Upper lobe of right lung (tissue), 1 donor: ENCODE data around the gene ASCC1. TPM values are rescaled to one million over a fixed set of nuclear protein-coding genes. Genes with fewer than 3 reads are reported as not detected.
A peak's percentile ranks its signal among the peaks of the same experiment; 100 is the strongest.

Source experiments
- ATAC-seq: fragments of 200-7000 bp; cut with Tn5 transposase; one replicate; pipeline ENCODE4 v1.9.1; 2020; ENCODE audit warnings: mild to moderate bottlenecking, moderate library complexity
- DNase-seq: peaks from one replicate; pipeline ENCODE4 v3.0.0-alpha.2; 2020
- H3K27ac ChIP-seq: fragments of 200-600 bp; one replicate; pipeline ENCODE4 v1.8.0; 2022
- H3K27me3 ChIP-seq: fragments of 200-600 bp; one replicate; pipeline ENCODE4 v1.8.0; 2022; ENCODE audit warnings: mild to moderate bottlenecking
- H3K36me3 ChIP-seq: fragments of 200-600 bp; one replicate; pipeline ENCODE4 v1.8.0; 2022
- H3K4me1 ChIP-seq: fragments of 200-600 bp; one replicate; pipeline ENCODE4 v1.8.0; 2022
- H3K4me3 ChIP-seq: fragments of 200-600 bp; one replicate; pipeline ENCODE4 v1.8.0; 2022; ENCODE audit warnings: mild to moderate bottlenecking
- H3K9me3 ChIP-seq: fragments of 200-600 bp; one replicate; pipeline ENCODE4 v1.8.0; 2022
- CTCF ChIP-seq: fragments of 200-600 bp; IDR thresholded peaks from one replicate; pipeline ENCODE4 v1.8.0; 2022; ENCODE audit warnings: antibody characterized with exemption
- intact Hi-C: fragments of 100-400 bp; cut with DNase I; formaldehyde crosslinking; loops from one replicate; pipeline ENCODE4 v1.11.0; 2022
- total RNA-seq: library from RNA; stranded (reverse); fragmentation: NEBNext Ultra II Directional; extraction: Animal tissue kit (Norgen Biotek cat#: 25700); gene quantifications from one replicate; pipeline ENCODE4 v1.2.1, GENCODE V29; 2021
- donor health status: DM: no; HTN: yes; CAD: no; lungs with severe emphysema.

ASCC1 gene
- total RNA-seq, 1 donor from 2014 or later, result 27.4 TPM

GRCh38 chr10:72087969-72088888 lies 127.8 kb downstream of the ASCC1 start, which contains the start of gene SPOCK2:
TSS of gene SPOCK2 (minus strand) at chr10:72088551. CDS start at chr10:72088328, 223 bp downstream.
- H3K27me3 ChIP-seq, result peaks cover 24% of the 10 kb centered on the region
- H3K4me3 ChIP-seq, result peak within 1 kb of the TSS; percentile 60
- DNase-seq, result no peak
- no peaks in the 10 kb centered on the region for H3K9me3 ChIP-seq
- H3K27ac ChIP-seq, result peak within 1 kb of the TSS; percentile 83
- ATAC-seq, result peak; percentile 63
- intact Hi-C loops, result no loop called here
- no peak for TF ChIP-seq CTCF
- no peaks in the 10 kb centered on the region for H3K36me3 ChIP-seq
- H3K4me1 ChIP-seq, result peaks cover 14% of the 10 kb centered on the region

- intact Hi-C loops, result no loop called here
- Histone ChIP-seq H3K4me1 (peaks cover 14% of the 10 kb centered on the region), H3K36me3 (no peaks in the 10 kb centered on the region), H3K9me3 (no peaks in the 10 kb centered on the region), H3K4me3 (peak overlapping the region; percentile 60), H3K27ac (peak overlapping the region; percentile 83), H3K27me3 (peaks cover 24% of the 10 kb centered on the region)
- no peak for TF ChIP-seq CTCF
- ATAC-seq (peak; percentile 65), DNase-seq (no peak)
Observed at GRCh38 chr10:72087392-72087968, 128.6 kb downstream of the ASCC1 start.

- peak; percentile 34 for ATAC-seq
- Histone ChIP-seq H3K27ac (peak overlapping the region; percentile 83), H3K4me1 (peaks cover 14% of the 10 kb centered on the region), H3K4me3 (peak overlapping the region; percentile 60), H3K27me3 (peaks cover 24% of the 10 kb centered on the region), H3K36me3 (no peaks in the 10 kb centered on the region), H3K9me3 (no peaks in the 10 kb centered on the region)
- intact Hi-C loops, result no loop called here
- TF ChIP-seq CTCF, result no peak
- DNase-seq, result peak; percentile 80
Observed at GRCh38 chr10:72086466-72087391, 129.3 kb downstream of the ASCC1 start.

- intact Hi-C loops, result no loop called here
- no peak for TF ChIP-seq CTCF
- H3K4me3 ChIP-seq, result peak overlapping the region; percentile 60
- no peak for ATAC-seq
- peaks cover 24% of the 10 kb centered on the region for H3K27me3 ChIP-seq
- no peak overlapping the region for H3K27ac ChIP-seq
- no peaks in the 10 kb centered on the region for H3K9me3 ChIP-seq
- peaks cover 14% of the 10 kb centered on the region for H3K4me1 ChIP-seq
- H3K36me3 ChIP-seq, result no peaks in the 10 kb centered on the region
- no peak for DNase-seq
Observed at GRCh38 chr10:72085864-72086465, 130.1 kb downstream of the ASCC1 start.

- intact Hi-C loops, result no loop called here
- peaks cover 24% of the 10 kb centered on the region for H3K27me3 ChIP-seq
- DNase-seq, result no peak
- peaks cover 14% of the 10 kb centered on the region for H3K4me1 ChIP-seq
- no peak for TF ChIP-seq CTCF
- H3K9me3 ChIP-seq, result no peaks in the 10 kb centered on the region
- ATAC-seq, result no peak
- H3K27ac ChIP-seq, result no peak overlapping the region
- no peak overlapping the region for H3K4me3 ChIP-seq
- H3K36me3 ChIP-seq, result no peaks in the 10 kb centered on the region
Observed at GRCh38 chr10:72085166-72085565, 130.9 kb downstream of the ASCC1 start.
